GM21786 (cell line): Measurements from ENCODE around the gene GOLGA8R.
"Not testable (repeated sequence)": the region's sequence is repeated elsewhere in the genome, so short reads cannot be mapped to it uniquely, and the experiment has no call there.

Source experiments
- ATAC-seq: cut with Tn5 transposase; IDR thresholded peaks from one replicate; pipeline ENCODE4 v1.9.1; 2021; ENCODE audit not compliant: unreplicated experiment

GOLGA8R gene

GRCh38 chr15:30414160-30414559 lies at the start of gene GOLGA8R:
TSS of gene GOLGA8R (minus strand) at chr15:30414260. CDS start at chr15:30414162, 98 bp downstream.
- not testable (repeated sequence) for ATAC-seq

GRCh38 chr15:30463849-30464248 lies 49.8 kb upstream of the GOLGA8R start:
- not testable (repeated sequence) for ATAC-seq

GRCh38 chr15:30462176-30462575 lies 48.1 kb upstream of the GOLGA8R start:
- not testable (repeated sequence) for ATAC-seq

GRCh38 chr15:30452702-30453101 lies 38.6 kb upstream of the GOLGA8R start:
- not testable (repeated sequence) for ATAC-seq

GRCh38 chr15:30438348-30438747 lies 24.3 kb upstream of the GOLGA8R start:
- ATAC-seq = not testable (repeated sequence)

- not testable (repeated sequence) for ATAC-seq
Observed at GRCh38 chr15:30435878-30436277, 21.8 kb upstream of the GOLGA8R start.

GRCh38 chr15:30420723-30421122 lies 6.7 kb upstream of the GOLGA8R start:
- ATAC-seq = not testable (repeated sequence)

GRCh38 chr15:30407636-30408035 lies 6.4 kb downstream of the GOLGA8R start:
- ATAC-seq = not testable (repeated sequence)

GRCh38 chr15:30398988-30399387 lies 15.1 kb downstream of the GOLGA8R start:
- not testable (repeated sequence) for ATAC-seq

GRCh38 chr15:30393664-30393991 lies 20.4 kb downstream of the GOLGA8R start:
- ATAC-seq = not testable (repeated sequence)

- not testable (repeated sequence) for ATAC-seq
Observed at GRCh38 chr15:30392766-30393663, 21.0 kb downstream of the GOLGA8R start, which contains the start of gene CHRFAM7A. TSS of gene CHRFAM7A (minus strand) at chr15:30393540. CDS start at chr15:30383351, 10,189 bp downstream.

- not testable (repeated sequence) for ATAC-seq
Observed at GRCh38 chr15:30386318-30386887, 27.7 kb downstream of the GOLGA8R start.

GRCh38 chr15:30377082-30377413 lies 37.0 kb downstream of the GOLGA8R start:
- ATAC-seq = not testable (repeated sequence)

- not testable (repeated sequence) for ATAC-seq
Observed at GRCh38 chr15:30376375-30377081, 37.5 kb downstream of the GOLGA8R start.

GRCh38 chr15:30375872-30376271 lies 38.2 kb downstream of the GOLGA8R start:
- not testable (repeated sequence) for ATAC-seq

GRCh38 chr15:30374862-30375261 lies 39.2 kb downstream of the GOLGA8R start:
- ATAC-seq = not testable (repeated sequence)

GRCh38 chr15:30368271-30368670 lies 45.8 kb downstream of the GOLGA8R start:
- not testable (repeated sequence) for ATAC-seq

GRCh38 chr15:30367246-30367645 lies 46.8 kb downstream of the GOLGA8R start:
- not testable (repeated sequence) for ATAC-seq

- not testable (repeated sequence) for ATAC-seq
Observed at GRCh38 chr15:30361404-30361803, 52.7 kb downstream of the GOLGA8R start.

GRCh38 chr15:30360990-30361389 lies 53.1 kb downstream of the GOLGA8R start:
- ATAC-seq = not testable (repeated sequence)

GRCh38 chr15:30355043-30355442 lies 59.0 kb downstream of the GOLGA8R start:
- not testable (repeated sequence) for ATAC-seq
